A673 (cell line): ENCODE measurements around the gene TMEM72. TPM values are rescaled to one million over a fixed set of nuclear protein-coding genes. Genes with fewer than 3 reads are reported as not detected.

ENCODE experiments used
- Bru-seq: library from RNA; stranded (reverse); fragments of 400-500 nt; gene quantifications from one replicate; lab custom pipeline; 2021; lab: Mats Ljungman, UMichigan
- BruChase-seq, 2 experiments: library from RNA; stranded (reverse); fragments of 400-500 nt; gene quantifications; one replicate each; lab custom pipeline; 2021; lab: Mats Ljungman, UMichigan
- BruUV-seq: library from RNA; stranded (reverse); fragments of 400-500 nt; replicated peaks from 2 replicates; lab custom pipeline; 2021; lab: Mats Ljungman, UMichigan
- CTCF ChIA-PET: fragments of 300-600 bp; sonication (Branson Sonifier 250); formaldehyde crosslinking; loops from one replicate; lab custom pipeline; 2022; ENCODE audit warnings: antibody characterized with exemption; lab: Charles Lee
- POLR2A ChIA-PET: fragments of 300-600 bp; sonication (Branson Sonifier 250); formaldehyde crosslinking; loops from one replicate; lab custom pipeline; 2022; ENCODE audit warnings: antibody characterized with exemption; ENCODE audit not compliant: low non-redundant PET; lab: Charles Lee
- DNase-seq: peaks from one replicate; pipeline ENCODE4 v3.0.0-alpha.2; 2015; ENCODE audit warnings: low spot score
- H3K27ac ChIP-seq: fragments of 200-600 bp; sonication (generic); 2 replicates; pipeline ENCODE4 v1.5.1; 2016; ENCODE audit warnings: mixed run types, low read depth, mild to moderate bottlenecking, mixed read lengths, antibody characterized with exemption, low read length; ENCODE audit not compliant: poor library complexity, severe bottlenecking
- H3K27me3 ChIP-seq: fragments of 200-600 bp; sonication (generic); replicated peaks from 2 replicates; pipeline ENCODE4 v1.6.1; 2017; ENCODE audit warnings: mixed run types, low read depth, mild to moderate bottlenecking, mixed read lengths, antibody characterized with exemption, low read length; ENCODE audit not compliant: insufficient read depth, poor library complexity
- H3K36me3 ChIP-seq: fragments of 200-600 bp; sonication (generic); 2 replicates; pipeline ENCODE4 v1.6.1; 2016; ENCODE audit warnings: mixed run types, mild to moderate bottlenecking, mixed read lengths, antibody characterized with exemption, low read length; ENCODE audit not compliant: insufficient read depth, poor library complexity, severe bottlenecking
- H3K4me1 ChIP-seq: fragments of 200-600 bp; sonication (generic); 2 replicates; pipeline ENCODE4 v1.6.1; 2017; ENCODE audit warnings: mixed run types, mild to moderate bottlenecking, mixed read lengths, antibody characterized with exemption, low read length; ENCODE audit not compliant: insufficient read depth, poor library complexity, severe bottlenecking
- H3K4me3 ChIP-seq: fragments of 200-600 bp; sonication (generic); 2 replicates; pipeline ENCODE4 v1.5.1; 2016; ENCODE audit warnings: low read depth, mixed run types, mild to moderate bottlenecking, mixed read lengths, low read length; ENCODE audit not compliant: poor library complexity, severe bottlenecking
- H3K9me3 ChIP-seq: fragments of 200-600 bp; sonication (generic); 2 replicates; pipeline ENCODE4 v1.6.1; 2016; ENCODE audit warnings: mixed run types, low read depth, mild to moderate bottlenecking, mixed read lengths, antibody characterized with exemption, low read length; ENCODE audit not compliant: poor library complexity, severe bottlenecking
- CTCF ChIP-seq: fragments of 300-800, 200-600 bp; sonication (generic); conservative IDR thresholded peaks from 2 replicates; pipeline ENCODE4 v1.5.1; 2017; ENCODE audit warnings: low read depth, mild to moderate bottlenecking, antibody characterized with exemption, low read length, moderate library complexity, mixed read lengths
- EZH2 ChIP-seq: fragments of 200-600 bp; sonication (generic); IDR thresholded peaks from 2 replicates; pipeline ENCODE4 v1.6.1; 2017; ENCODE audit warnings: borderline replicate concordance, low read depth, mild to moderate bottlenecking, mixed read lengths, antibody characterized with exemption, low read length; ENCODE audit not compliant: poor library complexity, severe bottlenecking
- intact Hi-C: fragments of 100-400 bp; cut with micrococcal nuclease; formaldehyde crosslinking; loops from one replicate; pipeline ENCODE4 v1.10.0; 2022; ENCODE audit not compliant: unreplicated experiment
- long read RNA-seq: library from polyadenylated mRNA; stranded (forward); transcript quantifications from one replicate; pipeline ENCODE4 v2.0.0, GENCODE V29; 2022
- total RNA-seq: library from RNA; stranded (reverse); gene quantifications from 2 replicates; pipeline ENCODE4 v1.2.3, GENCODE V29; 2021

Gene TMEM72
- total RNA-seq (0.80 and 1.4 TPM in 2 replicates), Bru-seq, nascent RNA (percentile 31 among the genes with signal in this experiment), BruChase-seq, experiment 1, labeled RNA remaining after a 2-hour chase (percentile 36 among the genes with signal in this experiment), BruChase-seq, experiment 2, labeled RNA remaining after a 6-hour chase (percentile 24 among the genes with signal in this experiment)
- long read RNA-seq, result 0 reads

- ChIA-PET CTCF (interaction anchor here (0.6 kb wide), 1 partner anchor 65 kb away, joined by 4 read pairs; no protein-coding TSS in a partner anchor), POLR2A (no interaction called here)
- Histone ChIP-seq H3K36me3 (no peaks in the 10 kb centered on the region), H3K9me3 (no peaks in the 10 kb centered on the region), H3K27ac (peak within 1 kb of the TSS; percentile 98), H3K27me3 (no peaks in the 10 kb centered on the region), H3K4me3 (no peak within 1 kb of the TSS), H3K4me1 (peaks cover 83% of the 10 kb centered on the region)
- peak; percentile 25 for DNase-seq
- intact Hi-C loops, result no loop called here
- no TSS peak for BruUV-seq
- no peak for TF ChIP-seq EZH2
- no peak for TF ChIP-seq CTCF
Observed at GRCh38 chr10:44911081-44911540, at the start of gene TMEM72. Gene TMEM72, plus strand, starts transcription at chr10:44911337. Its CDS starts 176 bp downstream, at chr10:44911513.

DNA sequence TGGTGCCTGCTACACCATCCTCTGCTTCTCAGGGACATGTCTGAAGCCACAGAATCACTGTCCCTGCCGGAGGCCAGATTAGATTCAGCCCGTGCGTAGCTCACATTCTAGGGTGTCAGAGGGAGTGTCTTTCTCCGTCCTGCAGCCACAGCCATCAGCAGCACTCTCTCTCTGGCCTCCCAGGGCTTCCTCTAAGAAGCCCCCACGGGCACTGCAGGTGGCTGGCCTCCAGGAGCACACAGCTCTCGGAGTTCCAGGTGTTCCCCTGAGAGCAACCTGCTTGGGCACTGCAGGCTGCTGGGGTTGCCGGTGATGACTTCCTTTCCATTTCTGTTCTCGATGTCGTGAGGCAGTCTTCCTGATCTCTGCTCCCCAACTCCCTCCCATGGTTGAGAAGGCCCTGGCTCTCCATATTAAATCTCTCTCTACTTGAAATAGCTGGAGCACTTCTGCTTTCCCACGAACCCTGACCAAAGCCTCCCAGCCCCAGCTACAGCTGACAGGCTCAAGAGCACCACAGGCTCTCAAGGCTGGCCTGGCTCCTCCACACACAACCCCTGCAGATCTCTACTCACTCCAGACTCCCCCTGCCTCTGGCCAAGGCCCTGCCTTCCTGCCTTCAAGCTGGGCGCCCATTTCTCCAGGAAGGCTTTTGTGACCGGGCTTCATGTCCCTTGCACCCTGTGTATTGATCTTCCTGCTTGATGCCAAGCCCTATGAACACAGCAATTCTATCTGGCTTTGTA is 49.0 kb upstream of the TMEM72 start:
- intact Hi-C loops, result no loop called here
- H3K27ac ChIP-seq, result no peak overlapping the region
- CTCF ChIA-PET, result interaction anchor here (0.8 to 1.4 kb wide), 2 partner anchors 63 to 114 kb away, joined by 3 to 4 read pairs; no protein-coding TSS in a partner anchor
- POLR2A ChIA-PET, result no interaction called here
- H3K27me3 ChIP-seq, result no peaks in the 10 kb centered on the region
- no TSS peak for BruUV-seq
- TF ChIP-seq CTCF (no peak), EZH2 (no peak)
- H3K4me3 ChIP-seq, result no peak overlapping the region
- no peaks in the 10 kb centered on the region for H3K36me3 ChIP-seq
- H3K4me1 ChIP-seq, result peaks cover 12% of the 10 kb centered on the region
- H3K9me3 ChIP-seq, result no peaks in the 10 kb centered on the region
- DNase-seq, result no peak

DNA sequence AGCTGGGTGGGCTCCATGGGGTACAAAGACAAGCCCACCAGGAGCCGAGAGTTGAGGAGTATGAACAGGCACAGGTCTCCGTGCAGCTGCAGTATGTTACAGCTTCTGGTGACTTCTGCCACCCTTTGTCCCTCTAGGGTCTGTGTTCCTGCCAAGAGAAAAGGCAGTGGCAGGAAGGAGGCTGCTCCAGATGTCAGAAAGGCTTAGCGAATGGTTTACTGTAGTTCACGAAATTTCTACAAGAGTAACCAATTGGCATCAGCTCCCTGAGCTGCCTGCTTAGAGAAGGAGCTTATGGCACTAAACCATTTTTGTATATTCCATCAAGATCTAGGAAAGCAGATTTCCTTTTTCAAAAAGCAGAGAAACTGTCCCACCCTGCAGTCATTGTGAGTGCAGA is 48.2 kb upstream of the TMEM72 start:
- H3K27ac ChIP-seq, result no peak overlapping the region
- no peaks in the 10 kb centered on the region for H3K9me3 ChIP-seq
- POLR2A ChIA-PET, result no interaction called here
- CTCF ChIA-PET, result interaction anchor here (1.4 kb wide), 1 partner anchor 62 kb away, joined by 4 read pairs; no protein-coding TSS in a partner anchor
- BruUV-seq, result no TSS peak
- DNase-seq, result no peak
- peaks cover 12% of the 10 kb centered on the region for H3K4me1 ChIP-seq
- no peaks in the 10 kb centered on the region for H3K27me3 ChIP-seq
- intact Hi-C loops, result no loop called here
- H3K36me3 ChIP-seq, result no peaks in the 10 kb centered on the region
- H3K4me3 ChIP-seq, result no peak overlapping the region
- no peak for TF ChIP-seq EZH2
- no peak for TF ChIP-seq CTCF
